PFSK-1 (cell line): ENCODE data around the gene SAMD4A.

ENCODE experiments used
- FOXP2 ChIP-seq: optimal IDR thresholded peaks from 2 replicates; pipeline ENCODE3; 2011; ENCODE audit warnings: borderline replicate concordance, control low read depth, inconsistent platforms; ENCODE audit not compliant: insufficient read depth; ENCODE audit errors: extremely low read length, extremely low read depth
- POLR2AphosphoS5 ChIP-seq: IDR thresholded peaks from 2 replicates; pipeline ENCODE4 v1.6.1; 2012; ENCODE audit warnings: low read depth, mild to moderate bottlenecking, control low read depth, low read length, moderate library complexity
- REST ChIP-seq, 2 experiments: IDR thresholded peaks; 2 replicates each; pipeline versions ENCODE4 v1.6.1 to v1.8.0; 2011 to 2012; ENCODE audit warnings: low read depth in 2 of 2, low read length in 2 of 2, control low read depth in 1 of 2, inconsistent platforms in 1 of 2, mild to moderate bottlenecking in 1 of 2, moderate library complexity in 1 of 2; ENCODE audit not compliant: insufficient read depth in 1 of 2
- SIN3A ChIP-seq: IDR thresholded peaks from 2 replicates; pipeline ENCODE4 v1.6.1; 2012; ENCODE audit warnings: mild to moderate bottlenecking, low read length, moderate library complexity, borderline replicate concordance; ENCODE audit not compliant: insufficient read depth
- TAF1 ChIP-seq: IDR thresholded peaks from 2 replicates; pipeline ENCODE4 v1.6.1; 2012; ENCODE audit warnings: low read length, control low read depth, borderline replicate concordance; ENCODE audit not compliant: insufficient read depth

SAMD4A gene

GRCh38 chr14:54718046-54718445 lies 151.1 kb downstream of the SAMD4A start:
- TF ChIP-seq TAF1: no peak
- TF ChIP-seq REST (IDR thresholded peaks at IDR 0.05; ENCODE audit: insufficient read depth in 1 of 2, low read depth in 2 of 2, low read length in 2 of 2): no peak
- TF ChIP-seq POLR2AphosphoS5: no peak
- no peak for TF ChIP-seq SIN3A

DNA sequence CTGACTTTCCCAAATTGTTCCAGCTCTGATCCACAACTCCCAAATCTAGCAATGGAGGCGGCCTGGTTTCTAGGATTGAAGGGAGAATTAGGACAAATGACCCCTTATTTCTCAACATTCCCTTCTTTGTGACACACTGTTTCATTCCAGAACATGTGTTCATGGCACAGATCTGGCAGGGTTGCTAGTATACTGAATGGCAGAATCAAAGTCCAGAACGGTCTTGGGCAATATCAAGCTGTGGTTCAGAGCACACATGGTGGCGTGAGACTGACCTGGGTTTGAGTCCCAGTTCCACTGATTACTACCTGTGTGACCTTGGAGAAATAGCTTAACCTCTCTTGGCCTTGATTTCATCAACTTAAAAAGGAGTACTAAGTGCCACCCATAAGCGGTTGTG lies 152.5 kb downstream of the SAMD4A start:
- TF ChIP-seq POLR2AphosphoS5 (no peak), SIN3A (no peak), FOXP2 (no peak)

DNA sequence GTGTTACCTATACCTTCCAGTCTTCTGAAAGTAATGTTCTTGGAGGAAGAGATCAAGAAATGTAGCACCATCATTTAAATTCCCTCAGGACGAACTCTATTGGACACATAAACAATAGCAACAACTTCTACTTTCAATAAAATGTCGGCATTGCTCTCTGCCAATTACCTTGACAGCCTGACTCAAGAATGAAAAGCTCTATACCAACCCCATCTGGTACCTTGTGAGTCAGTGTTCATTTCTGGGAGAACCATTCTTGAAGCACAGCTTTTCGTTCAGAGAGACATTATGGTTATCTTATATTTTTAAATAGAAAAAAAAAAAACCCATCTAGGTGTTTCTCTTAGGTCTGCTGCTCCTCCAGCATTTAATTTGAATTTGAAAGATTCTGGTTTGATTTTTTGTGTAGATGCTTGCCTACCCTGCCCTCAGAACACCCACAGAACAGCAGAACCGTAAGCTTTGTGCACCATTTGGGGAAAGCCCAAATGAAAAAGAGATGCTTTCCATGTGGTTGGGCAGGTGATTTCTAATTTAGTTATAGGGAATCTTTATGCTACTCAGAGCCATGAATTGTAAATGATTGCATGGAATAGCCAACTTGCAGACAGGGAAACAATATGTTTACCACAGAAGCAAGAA lies 156.0 kb downstream of the SAMD4A start:
- TF ChIP-seq SIN3A: no peak

DNA sequence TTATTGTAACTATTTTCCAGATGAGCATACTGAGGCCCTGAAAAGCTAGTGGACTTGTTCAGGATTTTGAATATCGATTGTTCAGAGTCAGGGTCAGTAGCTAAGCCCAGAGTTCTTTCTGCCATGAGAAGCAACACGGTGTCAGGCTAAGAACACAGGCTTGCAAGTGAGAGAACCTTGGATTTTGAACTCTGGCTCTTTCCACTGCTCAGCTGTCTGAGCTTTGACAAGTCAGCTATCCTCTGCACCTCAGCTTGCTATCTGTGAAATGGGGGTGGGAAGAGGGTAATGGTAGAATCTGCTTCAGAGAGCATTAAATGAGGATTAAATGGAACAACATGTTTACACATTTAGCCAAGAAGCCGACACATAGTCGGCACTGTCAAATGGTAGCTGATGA lies 157.2 kb downstream of the SAMD4A start:
- no peak for TF ChIP-seq REST (IDR thresholded peaks at IDR 0.05; ENCODE audit: insufficient read depth in 1 of 2, low read depth in 2 of 2, low read length in 2 of 2)
- no peak for TF ChIP-seq TAF1
- no peak for TF ChIP-seq SIN3A
- no peak for TF ChIP-seq FOXP2
- TF ChIP-seq POLR2AphosphoS5: no peak

DNA sequence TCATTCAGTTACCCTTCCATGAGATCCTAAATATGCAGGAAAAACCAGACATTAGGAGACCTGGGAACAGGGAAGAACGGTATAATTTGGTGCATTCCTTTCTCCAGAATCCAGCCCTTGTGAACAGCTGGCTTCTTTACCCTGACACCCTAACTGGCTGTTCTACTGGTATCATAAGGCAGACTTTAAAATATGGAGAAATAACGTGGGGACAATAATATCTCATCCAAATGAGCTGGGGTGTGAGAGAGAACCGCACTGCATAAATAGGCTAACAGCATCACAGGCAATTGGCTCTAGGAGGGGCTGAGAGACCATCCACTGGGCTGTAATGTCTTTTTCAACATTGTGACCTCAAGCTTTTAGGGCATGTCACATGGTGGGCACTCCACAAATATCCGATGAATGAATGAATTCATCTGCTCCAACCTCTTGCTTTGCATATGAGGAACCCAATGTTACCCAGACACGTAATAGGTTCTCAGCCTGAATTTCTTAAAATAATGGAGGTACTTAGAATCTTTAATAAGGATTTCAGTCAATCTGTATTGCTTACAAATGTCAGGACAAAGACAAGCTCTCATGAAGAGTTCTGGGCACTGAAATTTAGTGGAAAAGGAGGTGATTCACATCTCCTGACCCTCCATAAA lies 157.9 kb downstream of the SAMD4A start:
- TF ChIP-seq TAF1 (no peak), POLR2AphosphoS5 (no peak), SIN3A (no peak), REST (IDR thresholded peaks at IDR 0.05; ENCODE audit: insufficient read depth in 1 of 2, low read depth in 2 of 2, low read length in 2 of 2) (no peak), FOXP2 (no peak)

- no peak for TF ChIP-seq POLR2AphosphoS5
- TF ChIP-seq REST (IDR thresholded peaks at IDR 0.05; ENCODE audit: insufficient read depth in 1 of 2, low read depth in 2 of 2, low read length in 2 of 2): no peak
- no peak for TF ChIP-seq FOXP2
- no peak for TF ChIP-seq SIN3A
- no peak for TF ChIP-seq TAF1
Observed at GRCh38 chr14:54725998-54726397, 159.1 kb downstream of the SAMD4A start.
